HG03097 (cell line): ENCODE results near the gene C21orf91.

Experiments
- ATAC-seq: cut with Tn5 transposase; IDR thresholded peaks from one replicate; pipeline ENCODE4 v1.9.1; 2021; ENCODE audit not compliant: unreplicated experiment, low FRiP score

Gene C21orf91

GRCh38 chr21:17819114-17819876 lies at the start of gene C21orf91:
Gene C21orf91, minus strand, starts transcription at chr21:17819356. Its CDS starts 1,038 bp downstream, at chr21:17818318.
- peak; percentile 88 for ATAC-seq

- ATAC-seq: no peak
These were observed 47.4 kb upstream of the C21orf91 start for GRCh38 chr21:17866590-17866989.

- ATAC-seq: no peak
These were observed 40.5 kb upstream of the C21orf91 start for GRCh38 chr21:17859661-17860060.

- ATAC-seq: no peak
These were observed 39.6 kb upstream of the C21orf91 start for GRCh38 chr21:17858747-17859146.

- ATAC-seq: no peak
These were observed 35.6 kb upstream of the C21orf91 start for GRCh38 chr21:17854745-17855144.

GRCh38 chr21:17853393-17854275 lies 34.5 kb upstream of the C21orf91 start:
- no peak for ATAC-seq

- no peak for ATAC-seq
These were observed 29.1 kb upstream of the C21orf91 start for GRCh38 chr21:17848228-17848627.

GRCh38 chr21:17841103-17841502 lies 21.9 kb upstream of the C21orf91 start:
- ATAC-seq: no peak

- ATAC-seq: no peak
These were observed 15.6 kb upstream of the C21orf91 start for GRCh38 chr21:17834639-17835354.

- ATAC-seq: no peak
These were observed 10.3 kb upstream of the C21orf91 start for GRCh38 chr21:17829472-17829871.

- ATAC-seq: no peak
These were observed 9.1 kb upstream of the C21orf91 start for GRCh38 chr21:17828223-17828622.

GRCh38 chr21:17823846-17824245 lies 4.7 kb upstream of the C21orf91 start:
- no peak for ATAC-seq

- no peak for ATAC-seq
These were observed 2.0 kb upstream of the C21orf91 start for GRCh38 chr21:17821121-17821520.

- ATAC-seq: peak; percentile 57
These were observed 697 bp upstream of the C21orf91 start for GRCh38 chr21:17819877-17820229.

- peak; percentile 27 for ATAC-seq
These were observed 706 bp downstream of the C21orf91 start for GRCh38 chr21:17818186-17819113.

GRCh38 chr21:17813353-17813752 lies 5.8 kb downstream of the C21orf91 start:
- ATAC-seq: no peak

GRCh38 chr21:17805966-17806365 lies 13.2 kb downstream of the C21orf91 start:
- no peak for ATAC-seq

- ATAC-seq: no peak
These were observed 15.6 kb downstream of the C21orf91 start for GRCh38 chr21:17803536-17803935.

GRCh38 chr21:17802572-17802971 lies 16.6 kb downstream of the C21orf91 start:
- ATAC-seq: no peak
